ENCODE data around the gene DSCAML1. TPM values are rescaled to one million over a fixed set of nuclear protein-coding genes. Genes with fewer than 3 reads are reported as not detected.

Gene DSCAML1
- total and polyA plus RNA-seq, 9 of the 15 experiments (the other 6 are each of a cell fraction or from before 2014, with no cell fraction given): not detected

DNA sequence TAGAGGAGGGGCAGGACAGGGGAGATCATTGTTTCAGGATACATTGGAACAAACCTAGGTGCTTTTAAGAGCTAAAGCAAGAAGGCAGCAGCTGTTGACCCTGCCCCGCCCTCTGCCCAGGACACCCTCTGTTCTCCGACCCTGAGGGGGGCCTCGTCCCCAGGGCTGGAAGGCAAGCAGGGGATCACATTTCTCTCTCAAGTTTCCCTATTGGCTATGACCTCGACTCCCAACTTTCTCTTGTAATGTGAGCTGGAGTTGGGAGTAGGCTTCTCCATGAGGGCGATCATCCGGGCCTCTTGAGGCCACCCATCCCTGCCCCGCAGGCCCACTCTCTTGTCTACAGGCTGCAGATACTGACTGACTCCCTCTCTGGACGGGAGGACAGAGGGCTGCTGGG lies 37.7 kb downstream of the DSCAML1 start:
- Histone ChIP-seq H3K79me2 (ENCODE audit: control insufficient read depth, insufficient read depth, low read length) (no peaks in the 10 kb centered on the region), H3K4me1 (replicated peaks in 1 of 2; ENCODE audit: control insufficient read depth in 2 of 2, insufficient read depth in 2 of 2, low read length in 2 of 2) (no peaks in the 10 kb centered on the region), H3K27me3 (ENCODE audit: control insufficient read depth in 2 of 2, insufficient read depth in 2 of 2, low read length in 2 of 2) (peaks cover 15 to 39% of the 10 kb centered on the region in 2 experiments), H3K4me3 (no peak overlapping the region), H3K9ac (ENCODE audit: insufficient read depth in 1 of 2, low read depth in 2 of 2, low read length in 2 of 2) (no peak overlapping the region), H4K20me1 (replicated peaks; ENCODE audit: control insufficient read depth, insufficient read depth, low read length) (no peaks in the 10 kb centered on the region), H3K9me1 (ENCODE audit: control insufficient read depth, insufficient read depth, low read length) (no peaks in the 10 kb centered on the region), H3K36me3 (ENCODE audit: control insufficient read depth, insufficient read depth, low read length) (no peaks in the 10 kb centered on the region), H3K4me2 (ENCODE audit: insufficient read depth, low read length) (no peak overlapping the region), H3K27ac (ENCODE audit: extremely low read depth, low read depth, low read length) (no peak overlapping the region), H3K9me3 (replicated peaks; ENCODE audit: control insufficient read depth, insufficient read depth, low read depth, low read length) (no peaks in the 10 kb centered on the region), H2AFZ (ENCODE audit: low read depth, low read length) (no peak overlapping the region)
- intact Hi-C loops (cut with micrococcal nuclease): no loop called here
- in situ Hi-C loops (cut with MboI): no loop called here
- POLR2A ChIA-PET: no interaction called here
- WGBS (ENCODE audit: insufficient coverage, low coverage, missing lambda C conversion rate): 0% methylated on average over 8 of the region's 8 CpGs
- CTCF ChIA-PET (ENCODE audit: low intra/inter-chr PET ratio): no interaction called here
- TF ChIP-seq DPF2 (IDR thresholded peaks at IDR 0.05): no peak
- ATAC-seq (no peak), DNase-seq (ENCODE audit: extremely low read depth in 1 of 4, low spot score in 3 of 4) (no peak), FAIRE-seq (no peak)
- no TSS peak for BruUV-seq (replicated peaks)

DNA sequence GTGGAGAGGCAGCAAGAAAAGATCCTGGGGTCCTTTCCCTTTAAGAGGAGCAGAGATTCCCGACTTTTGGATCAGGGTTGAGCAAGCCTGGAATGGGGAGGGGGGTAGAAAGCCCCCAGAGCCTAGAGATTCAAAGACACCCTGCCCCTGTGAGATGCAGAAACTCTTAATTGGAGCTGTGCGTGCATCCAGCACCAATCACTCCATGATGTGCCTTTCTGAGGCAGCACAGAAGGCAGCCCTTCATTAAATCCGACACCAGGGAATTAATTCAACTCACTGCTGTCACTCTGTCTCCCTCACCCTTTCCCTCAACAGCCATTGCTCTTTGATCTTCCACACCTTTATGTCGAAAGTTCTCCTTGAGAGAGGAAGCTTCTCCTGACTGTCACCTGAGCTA lies 43.0 kb downstream of the DSCAML1 start:
- Histone ChIP-seq H3K36me3 (ENCODE audit: control insufficient read depth, insufficient read depth, low read length) (no peaks in the 10 kb centered on the region), H4K20me1 (replicated peaks; ENCODE audit: control insufficient read depth, insufficient read depth, low read length) (no peaks in the 10 kb centered on the region; the same call in 1 of the 2 replicates), H3K4me2 (ENCODE audit: insufficient read depth, low read length) (no peak overlapping the region), H3K9ac (ENCODE audit: insufficient read depth in 1 of 2, low read depth in 2 of 2, low read length in 2 of 2) (no peak overlapping the region), H3K4me1 (replicated peaks in 1 of 2; ENCODE audit: control insufficient read depth in 2 of 2, insufficient read depth in 2 of 2, low read length in 2 of 2) (no peaks in the 10 kb centered on the region), H3K9me1 (ENCODE audit: control insufficient read depth, insufficient read depth, low read length) (no peaks in the 10 kb centered on the region), H3K4me3 (no peak overlapping the region), H3K27ac (ENCODE audit: extremely low read depth, low read depth, low read length) (no peak overlapping the region), H3K79me2 (ENCODE audit: control insufficient read depth, insufficient read depth, low read length) (no peaks in the 10 kb centered on the region), H3K27me3 (ENCODE audit: control insufficient read depth in 2 of 2, insufficient read depth in 2 of 2, low read length in 2 of 2) (peaks cover 29 to 67% of the 10 kb centered on the region in 2 experiments; a peak in 4 of 5 replicates), H2AFZ (ENCODE audit: low read depth, low read length) (no peak overlapping the region), H3K9me3 (replicated peaks; ENCODE audit: control insufficient read depth, insufficient read depth, low read depth, low read length) (no peaks in the 10 kb centered on the region)
- 0% methylated on average over 4 of the region's 4 CpGs for WGBS (ENCODE audit: insufficient coverage, low coverage, missing lambda C conversion rate)
- ATAC-seq (no peak), FAIRE-seq (no peak), DNase-seq (ENCODE audit: extremely low read depth in 1 of 4, low spot score in 3 of 4) (no peak)
- POLR2A ChIA-PET: interaction anchor here (0.6 kb wide), 1 partner anchor 274 kb away, joined by 3 read pairs; no protein-coding TSS in a partner anchor
- CTCF ChIA-PET (ENCODE audit: low intra/inter-chr PET ratio): no interaction called here
- in situ Hi-C loops (cut with MboI) (no loop called here), intact Hi-C loops (cut with micrococcal nuclease) (no loop called here)
- BruUV-seq (replicated peaks): no TSS peak
- TF ChIP-seq, protein P1, sequence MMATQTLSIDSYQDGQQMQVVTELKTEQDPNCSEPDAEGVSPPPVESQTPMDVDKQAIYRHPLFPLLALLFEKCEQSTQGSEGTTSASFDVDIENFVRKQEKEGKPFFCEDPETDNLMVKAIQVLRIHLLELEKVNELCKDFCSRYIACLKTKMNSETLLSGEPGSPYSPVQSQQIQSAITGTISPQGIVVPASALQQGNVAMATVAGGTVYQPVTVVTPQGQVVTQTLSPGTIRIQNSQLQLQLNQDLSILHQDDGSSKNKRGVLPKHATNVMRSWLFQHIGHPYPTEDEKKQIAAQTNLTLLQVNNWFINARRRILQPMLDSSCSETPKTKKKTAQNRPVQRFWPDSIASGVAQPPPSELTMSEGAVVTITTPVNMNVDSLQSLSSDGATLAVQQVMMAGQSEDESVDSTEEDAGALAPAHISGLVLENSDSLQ (IDR thresholded peaks at IDR 0.05): no peak
- TF ChIP-seq IFI16 (CRISPR knock-in tag; IDR thresholded peaks at IDR 0.05) (no peak), ZNF408 (CRISPR knock-in tag; IDR thresholded peaks at IDR 0.05; ENCODE audit: low read depth) (no peak), NFE2 (IDR thresholded peaks at IDR 0.05; ENCODE audit: low read depth) (no peak), ZNF551 (CRISPR knock-in tag; IDR thresholded peaks at IDR 0.05) (no peak), ZNF830 (CRISPR knock-in tag; IDR thresholded peaks at IDR 0.05) (no peak), ZC3H8 (IDR thresholded peaks at IDR 0.05) (no peak), HMG20A (CRISPR knock-in tag; conservative IDR thresholded peaks at IDR 0.05) (no peak), RBM39 (optimal IDR thresholded peaks at IDR 0.05; ENCODE audit: low read depth, low read length) (no peak), FOXK2 (conservative IDR thresholded peaks at IDR 0.05 in 1 of 2, IDR thresholded peaks at IDR 0.05 in 1 of 2; ENCODE audit: low read depth in 2 of 2) (no peak), BRD9 (IDR thresholded peaks at IDR 0.05; ENCODE audit: low read depth, partially characterized antibody) (no peak)
- TF ChIP-seq, protein P2, sequence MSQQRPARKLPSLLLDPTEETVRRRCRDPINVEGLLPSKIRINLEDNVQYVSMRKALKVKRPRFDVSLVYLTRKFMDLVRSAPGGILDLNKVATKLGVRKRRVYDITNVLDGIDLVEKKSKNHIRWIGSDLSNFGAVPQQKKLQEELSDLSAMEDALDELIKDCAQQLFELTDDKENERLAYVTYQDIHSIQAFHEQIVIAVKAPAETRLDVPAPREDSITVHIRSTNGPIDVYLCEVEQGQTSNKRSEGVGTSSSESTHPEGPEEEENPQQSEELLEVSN (IDR thresholded peaks at IDR 0.05; ENCODE audit: borderline replicate concordance in 1 of 2, extremely low read depth in 1 of 2, insufficient read depth in 1 of 2, insufficient read length in 1 of 2, low read depth in 1 of 2, low read length in 1 of 2, poor library complexity in 1 of 2, severe bottlenecking in 1 of 2): no peak
- TF ChIP-seq, protein P3, sequence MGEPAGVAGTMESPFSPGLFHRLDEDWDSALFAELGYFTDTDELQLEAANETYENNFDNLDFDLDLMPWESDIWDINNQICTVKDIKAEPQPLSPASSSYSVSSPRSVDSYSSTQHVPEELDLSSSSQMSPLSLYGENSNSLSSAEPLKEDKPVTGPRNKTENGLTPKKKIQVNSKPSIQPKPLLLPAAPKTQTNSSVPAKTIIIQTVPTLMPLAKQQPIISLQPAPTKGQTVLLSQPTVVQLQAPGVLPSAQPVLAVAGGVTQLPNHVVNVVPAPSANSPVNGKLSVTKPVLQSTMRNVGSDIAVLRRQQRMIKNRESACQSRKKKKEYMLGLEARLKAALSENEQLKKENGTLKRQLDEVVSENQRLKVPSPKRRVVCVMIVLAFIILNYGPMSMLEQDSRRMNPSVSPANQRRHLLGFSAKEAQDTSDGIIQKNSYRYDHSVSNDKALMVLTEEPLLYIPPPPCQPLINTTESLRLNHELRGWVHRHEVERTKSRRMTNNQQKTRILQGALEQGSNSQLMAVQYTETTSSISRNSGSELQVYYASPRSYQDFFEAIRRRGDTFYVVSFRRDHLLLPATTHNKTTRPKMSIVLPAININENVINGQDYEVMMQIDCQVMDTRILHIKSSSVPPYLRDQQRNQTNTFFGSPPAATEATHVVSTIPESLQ (CRISPR knock-in tag; IDR thresholded peaks at IDR 0.05): no peak

All from K562 (cell line).